GM12873 (cell line): Measurements from ENCODE around the gene IL15RA.

Experiments used
- CTCF ChIP-seq: IDR thresholded peaks from 2 replicates; pipeline ENCODE4 v1.5.1; 2012; ENCODE audit warnings: low read depth, mild to moderate bottlenecking, moderate library complexity, low read length, control low read depth; ENCODE audit not compliant: insufficient read depth; ENCODE audit errors: missing control alignments

IL15RA gene

GRCh38 chr10:5940807-5941218, 36.5 kb downstream of the IL15RA start:
- no peak for TF ChIP-seq CTCF

- no peak for TF ChIP-seq CTCF
Observed at GRCh38 chr10:5938291-5938690, 39.1 kb downstream of the IL15RA start.

GRCh38 chr10:5937016-5937415, 40.3 kb downstream of the IL15RA start:
- TF ChIP-seq CTCF, result no peak

GRCh38 chr10:5935628-5936027, 41.7 kb downstream of the IL15RA start:
- no peak for TF ChIP-seq CTCF

GRCh38 chr10:5933909-5934546, 43.3 kb downstream of the IL15RA start:
- no peak for TF ChIP-seq CTCF

GRCh38 chr10:5932345-5932744, 45.0 kb downstream of the IL15RA start:
- no peak for TF ChIP-seq CTCF

- TF ChIP-seq CTCF, result no peak
Observed at GRCh38 chr10:5930272-5930671, 47.1 kb downstream of the IL15RA start.

GRCh38 chr10:5929442-5929841, 47.9 kb downstream of the IL15RA start:
- TF ChIP-seq CTCF, result no peak
